OCI-LY7 (cell line): ENCODE data around the gene GLE1.

Experiments
- EZH2phosphoT487 ChIP-seq: fragments of 200-600 bp; sonication (generic); IDR thresholded peaks from 2 replicates; pipeline ENCODE4 v1.6.1; 2018; ENCODE audit warnings: low read depth, borderline replicate concordance, mild to moderate bottlenecking, mixed run types, antibody characterized with exemption, low read length, moderate library complexity, mixed read lengths
- TF ChIP-seq, protein P1 (sequence below): fragments of 200-600 bp; sonication (generic); conservative IDR thresholded peaks from 2 replicates; pipeline ENCODE4 v1.5.1; 2014; ENCODE audit warnings: mild to moderate bottlenecking, antibody characterized with exemption, low read length, moderate library complexity, mixed read lengths

DNA sequence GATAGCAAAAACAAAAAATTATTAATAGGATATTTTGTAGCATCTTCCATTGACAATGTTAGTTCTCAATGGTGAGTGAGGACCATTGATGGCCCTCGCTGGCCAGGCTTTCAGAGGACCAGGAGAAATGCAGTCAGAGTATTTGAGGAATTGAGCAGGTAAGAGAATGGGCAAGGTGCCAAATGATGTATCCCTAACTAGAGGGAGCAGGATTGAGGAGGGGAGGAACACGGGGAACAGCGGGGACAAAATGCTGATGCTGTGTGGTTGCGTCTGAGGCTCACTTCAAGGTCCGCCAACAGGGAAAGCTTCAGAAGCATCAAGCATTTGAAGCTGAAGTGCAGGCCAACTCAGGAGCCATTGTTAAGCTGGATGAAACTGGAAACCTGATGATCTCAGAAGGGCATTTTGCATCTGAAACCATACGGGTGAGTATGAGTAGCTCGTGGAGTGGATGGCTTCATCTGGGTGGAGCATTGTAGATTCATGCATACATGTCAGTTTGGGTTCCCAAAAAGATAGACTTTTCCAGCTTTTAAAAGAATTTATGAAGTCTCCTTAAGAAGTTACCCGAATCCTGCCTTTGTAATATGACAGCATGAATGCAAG, 64.1 kb downstream of the GLE1 start:
- TF ChIP-seq, protein P1, sequence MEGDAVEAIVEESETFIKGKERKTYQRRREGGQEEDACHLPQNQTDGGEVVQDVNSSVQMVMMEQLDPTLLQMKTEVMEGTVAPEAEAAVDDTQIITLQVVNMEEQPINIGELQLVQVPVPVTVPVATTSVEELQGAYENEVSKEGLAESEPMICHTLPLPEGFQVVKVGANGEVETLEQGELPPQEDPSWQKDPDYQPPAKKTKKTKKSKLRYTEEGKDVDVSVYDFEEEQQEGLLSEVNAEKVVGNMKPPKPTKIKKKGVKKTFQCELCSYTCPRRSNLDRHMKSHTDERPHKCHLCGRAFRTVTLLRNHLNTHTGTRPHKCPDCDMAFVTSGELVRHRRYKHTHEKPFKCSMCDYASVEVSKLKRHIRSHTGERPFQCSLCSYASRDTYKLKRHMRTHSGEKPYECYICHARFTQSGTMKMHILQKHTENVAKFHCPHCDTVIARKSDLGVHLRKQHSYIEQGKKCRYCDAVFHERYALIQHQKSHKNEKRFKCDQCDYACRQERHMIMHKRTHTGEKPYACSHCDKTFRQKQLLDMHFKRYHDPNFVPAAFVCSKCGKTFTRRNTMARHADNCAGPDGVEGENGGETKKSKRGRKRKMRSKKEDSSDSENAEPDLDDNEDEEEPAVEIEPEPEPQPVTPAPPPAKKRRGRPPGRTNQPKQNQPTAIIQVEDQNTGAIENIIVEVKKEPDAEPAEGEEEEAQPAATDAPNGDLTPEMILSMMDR: no peak
- no peak for TF ChIP-seq EZH2phosphoT487
